ENCODE data around the gene PRG2. TPM values are rescaled to one million over a fixed set of nuclear protein-coding genes. Genes with fewer than 3 reads are reported as not detected.
A peak's percentile ranks its signal among the peaks of the same experiment; 100 is the strongest.

PRG2 gene
- total and polyA plus RNA-seq, 2 of the 13 experiments (the other 11 are each of a cell fraction or from before 2014, with no cell fraction given) = not detected

- TF ChIP-seq SP1 (IDR thresholded peaks at IDR 0.05) = no peak
- no peak for TF ChIP-seq SP1 (CRISPR knock-in tag; IDR thresholded peaks at IDR 0.05)
- TF ChIP-seq ZNF589 (CRISPR knock-in tag; conservative IDR thresholded peaks at IDR 0.05) = no peak
- TF ChIP-seq BRCA1 (CRISPR knock-in tag; IDR thresholded peaks at IDR 0.05) = no peak
- TF ChIP-seq NFRKB (IDR thresholded peaks at IDR 0.05) = no peak
- no peak for TF ChIP-seq ZNF777 (CRISPR knock-in tag; IDR thresholded peaks at IDR 0.05)
- TF ChIP-seq PHF20 (CRISPR knock-in tag; IDR thresholded peaks at IDR 0.05) = no peak
- no peak for TF ChIP-seq ZNF607 (CRISPR knock-in tag; IDR thresholded peaks at IDR 0.05; ENCODE audit: borderline replicate concordance)
- no peak for TF ChIP-seq ZNF629 (CRISPR knock-in tag; conservative IDR thresholded peaks at IDR 0.05)
- no peak for TF ChIP-seq ZFP41 (CRISPR knock-in tag; IDR thresholded peaks at IDR 0.05; ENCODE audit: borderline replicate concordance)
- TF ChIP-seq ZNF235 (CRISPR knock-in tag; IDR thresholded peaks at IDR 0.05; ENCODE audit: borderline replicate concordance) = no peak
- TF ChIP-seq RCOR2 (CRISPR knock-in tag; IDR thresholded peaks at IDR 0.05) = peak; percentile 92
- no peak for TF ChIP-seq KDM2A (CRISPR knock-in tag; IDR thresholded peaks at IDR 0.05; ENCODE audit: borderline replicate concordance, low read depth)
- TF ChIP-seq, protein P1, sequence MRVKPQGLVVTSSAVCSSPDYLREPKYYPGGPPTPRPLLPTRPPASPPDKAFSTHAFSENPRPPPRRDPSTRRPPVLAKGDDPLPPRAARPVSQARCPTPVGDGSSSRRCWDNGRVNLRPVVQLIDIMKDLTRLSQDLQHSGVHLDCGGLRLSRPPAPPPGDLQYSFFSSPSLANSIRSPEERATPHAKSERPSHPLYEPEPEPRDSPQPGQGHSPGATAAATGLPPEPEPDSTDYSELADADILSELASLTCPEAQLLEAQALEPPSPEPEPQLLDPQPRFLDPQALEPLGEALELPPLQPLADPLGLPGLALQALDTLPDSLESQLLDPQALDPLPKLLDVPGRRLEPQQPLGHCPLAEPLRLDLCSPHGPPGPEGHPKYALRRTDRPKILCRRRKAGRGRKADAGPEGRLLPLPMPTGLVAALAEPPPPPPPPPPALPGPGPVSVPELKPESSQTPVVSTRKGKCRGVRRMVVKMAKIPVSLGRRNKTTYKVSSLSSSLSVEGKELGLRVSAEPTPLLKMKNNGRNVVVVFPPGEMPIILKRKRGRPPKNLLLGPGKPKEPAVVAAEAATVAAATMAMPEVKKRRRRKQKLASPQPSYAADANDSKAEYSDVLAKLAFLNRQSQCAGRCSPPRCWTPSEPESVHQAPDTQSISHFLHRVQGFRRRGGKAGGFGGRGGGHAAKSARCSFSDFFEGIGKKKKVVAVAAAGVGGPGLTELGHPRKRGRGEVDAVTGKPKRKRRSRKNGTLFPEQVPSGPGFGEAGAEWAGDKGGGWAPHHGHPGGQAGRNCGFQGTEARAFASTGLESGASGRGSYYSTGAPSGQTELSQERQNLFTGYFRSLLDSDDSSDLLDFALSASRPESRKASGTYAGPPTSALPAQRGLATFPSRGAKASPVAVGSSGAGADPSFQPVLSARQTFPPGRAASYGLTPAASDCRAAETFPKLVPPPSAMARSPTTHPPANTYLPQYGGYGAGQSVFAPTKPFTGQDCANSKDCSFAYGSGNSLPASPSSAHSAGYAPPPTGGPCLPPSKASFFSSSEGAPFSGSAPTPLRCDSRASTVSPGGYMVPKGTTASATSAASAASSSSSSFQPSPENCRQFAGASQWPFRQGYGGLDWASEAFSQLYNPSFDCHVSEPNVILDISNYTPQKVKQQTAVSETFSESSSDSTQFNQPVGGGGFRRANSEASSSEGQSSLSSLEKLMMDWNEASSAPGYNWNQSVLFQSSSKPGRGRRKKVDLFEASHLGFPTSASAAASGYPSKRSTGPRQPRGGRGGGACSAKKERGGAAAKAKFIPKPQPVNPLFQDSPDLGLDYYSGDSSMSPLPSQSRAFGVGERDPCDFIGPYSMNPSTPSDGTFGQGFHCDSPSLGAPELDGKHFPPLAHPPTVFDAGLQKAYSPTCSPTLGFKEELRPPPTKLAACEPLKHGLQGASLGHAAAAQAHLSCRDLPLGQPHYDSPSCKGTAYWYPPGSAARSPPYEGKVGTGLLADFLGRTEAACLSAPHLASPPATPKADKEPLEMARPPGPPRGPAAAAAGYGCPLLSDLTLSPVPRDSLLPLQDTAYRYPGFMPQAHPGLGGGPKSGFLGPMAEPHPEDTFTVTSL (CRISPR knock-in tag; IDR thresholded peaks at IDR 0.05; ENCODE audit: borderline replicate concordance) = peak; percentile 90
- no peak for TF ChIP-seq CENPX (CRISPR knock-in tag; IDR thresholded peaks at IDR 0.05)
- no peak for TF ChIP-seq MTA1 (CRISPR knock-in tag; IDR thresholded peaks at IDR 0.05; ENCODE audit: borderline replicate concordance)
- no peak; the same call in 1 of the 2 replicates for TF ChIP-seq ZNF460 (CRISPR knock-in tag; IDR thresholded peaks at IDR 0.05; ENCODE audit: borderline replicate concordance)
- TF ChIP-seq SOX6 (IDR thresholded peaks at IDR 0.05) = no peak
- TF ChIP-seq SOX6 (CRISPR knock-in tag; IDR thresholded peaks at IDR 0.05) = peak; percentile 94
- TF ChIP-seq ISL2 (CRISPR knock-in tag; IDR thresholded peaks at IDR 0.05) = peak; percentile 89
- TF ChIP-seq ZNF883 (CRISPR knock-in tag; IDR thresholded peaks at IDR 0.05; ENCODE audit: not compliant biosample characterization) = no peak
- peak; percentile 65; the same call in 1 of the 2 replicates for TF ChIP-seq ZNF292 (CRISPR knock-in tag; IDR thresholded peaks at IDR 0.05; ENCODE audit: borderline replicate concordance, low read depth)
- TF ChIP-seq TSC22D2 (CRISPR knock-in tag; IDR thresholded peaks at IDR 0.05; ENCODE audit: borderline replicate concordance) = no peak
- TF ChIP-seq TFAP4 (IDR thresholded peaks at IDR 0.05; ENCODE audit: borderline replicate concordance, low read depth) = no peak
Observed at GRCh38 chr11:57434640-57435546, 44.4 kb upstream of the PRG2 start (continued).
